KOPT-K1 (cell line): ENCODE data around the gene BTBD1.

ENCODE experiments used
- H3K27ac ChIP-seq: fragments of 200-600 bp; sonication (generic); 2 replicates; pipeline ENCODE4 v1.5.1; 2016; ENCODE audit warnings: antibody characterized with exemption, mild to moderate bottlenecking, low read depth, low read length; ENCODE audit not compliant: poor library complexity, severe bottlenecking
- H3K36me3 ChIP-seq: fragments of 200-600 bp; sonication (generic); 2 replicates; pipeline ENCODE4 v1.5.1; 2017; ENCODE audit warnings: antibody characterized with exemption, mild to moderate bottlenecking, low read length, moderate library complexity; ENCODE audit not compliant: insufficient read depth
- H3K9me3 ChIP-seq: fragments of 200-600 bp; sonication (generic); 2 replicates; pipeline ENCODE4 v1.5.1; 2017; ENCODE audit warnings: antibody characterized with exemption, low read length, mild to moderate bottlenecking; ENCODE audit not compliant: insufficient read depth, poor library complexity, severe bottlenecking

BTBD1 gene

DNA sequence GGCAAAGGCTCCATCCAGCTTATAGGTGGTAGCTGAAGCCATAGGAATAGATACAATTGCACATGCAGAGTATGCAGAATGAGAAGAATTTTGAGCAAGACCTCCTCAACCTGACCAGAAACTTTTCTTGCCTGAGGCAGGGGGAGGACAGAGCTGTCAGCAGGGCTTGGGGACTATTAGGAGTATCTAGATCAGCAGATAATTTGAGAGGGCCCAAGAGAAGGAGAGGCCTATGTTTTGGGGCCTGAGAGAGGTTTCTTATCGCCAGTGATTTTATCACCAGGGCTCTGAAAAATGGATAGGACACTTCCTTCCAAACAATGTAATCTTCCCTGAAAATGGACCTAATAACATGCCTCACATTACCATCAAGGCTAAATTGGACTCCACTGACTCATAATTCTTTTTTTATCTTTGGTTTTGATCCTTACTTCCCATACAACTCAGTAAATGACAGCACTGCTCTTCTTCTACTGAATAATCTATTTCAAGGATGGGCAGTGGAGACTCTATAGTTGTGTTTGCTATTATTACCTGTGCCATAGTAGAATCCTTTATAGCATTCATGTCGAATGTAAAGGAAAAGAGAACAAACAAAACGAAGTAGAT lies 96.9 kb downstream of the BTBD1 start:
- H3K9me3 ChIP-seq: no peaks in the 10 kb centered on the region
- no peak overlapping the region for H3K27ac ChIP-seq
- H3K36me3 ChIP-seq: no peaks in the 10 kb centered on the region

DNA sequence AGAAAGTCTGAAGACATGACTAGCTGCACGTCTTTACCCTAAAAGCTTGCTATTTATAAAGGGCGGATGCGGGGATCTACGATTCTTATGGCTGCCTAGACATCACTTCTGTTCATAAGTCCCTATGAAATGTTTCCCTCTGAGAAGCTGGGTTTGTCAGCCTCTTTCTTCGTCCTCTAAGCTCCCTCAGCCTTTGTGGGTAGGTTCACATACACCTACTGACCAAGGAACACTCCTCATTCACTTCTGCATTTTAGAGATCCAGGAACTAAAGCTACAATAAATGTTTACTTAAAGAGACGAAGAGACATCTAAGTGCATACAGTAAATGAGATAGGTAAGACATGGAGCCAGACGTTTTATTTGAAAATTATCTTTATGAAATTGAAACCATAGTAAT lies 97.7 kb downstream of the BTBD1 start:
- H3K9me3 ChIP-seq: no peaks in the 10 kb centered on the region
- H3K27ac ChIP-seq: no peak overlapping the region

DNA sequence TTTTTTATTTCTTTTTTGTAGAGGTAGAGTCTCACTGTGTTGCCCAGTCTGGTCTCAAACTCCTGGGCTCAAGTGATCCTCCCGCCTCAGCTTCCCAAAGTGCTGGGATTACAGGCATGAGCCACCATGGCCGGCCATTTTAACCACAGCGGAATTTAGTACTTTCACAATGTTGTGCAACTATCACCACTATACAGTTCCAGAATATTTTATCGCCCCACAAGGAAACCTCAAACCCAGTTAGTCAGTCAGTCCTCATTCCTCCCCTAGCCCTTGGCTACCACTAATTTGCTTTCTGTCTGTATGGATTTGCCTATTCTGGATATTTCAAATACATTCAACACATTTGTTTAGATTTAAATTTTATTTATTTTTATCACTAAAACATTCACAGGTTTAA lies 99.0 kb downstream of the BTBD1 start:
- Histone ChIP-seq H3K36me3 (no peaks in the 10 kb centered on the region), H3K9me3 (no peaks in the 10 kb centered on the region), H3K27ac (no peak overlapping the region)

More for the DNA sequence above, 97.7 kb downstream of the BTBD1 start:
- H3K36me3 ChIP-seq: no peaks in the 10 kb centered on the region

DNA sequence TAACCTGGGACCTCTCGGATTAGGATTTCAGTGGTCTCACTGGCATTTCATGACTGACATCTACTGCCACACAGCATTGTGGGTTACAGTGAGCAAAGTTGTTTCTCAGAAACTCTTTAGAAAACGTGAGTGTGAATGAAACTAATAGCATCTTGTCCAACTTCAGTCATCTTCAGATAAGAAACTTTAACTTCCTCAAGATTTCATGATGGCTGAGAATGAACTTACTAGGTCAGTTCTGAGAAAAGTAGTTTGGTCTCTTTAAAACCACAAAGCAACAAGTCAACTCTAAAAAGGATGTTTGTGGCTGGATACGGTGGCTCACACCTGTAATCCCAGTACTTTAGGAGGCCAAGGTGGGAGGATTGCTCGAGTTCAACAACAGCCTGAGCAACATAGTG lies 100.4 kb downstream of the BTBD1 start:
- Histone ChIP-seq H3K27ac (peak overlapping the region; percentile 9), H3K9me3 (no peaks in the 10 kb centered on the region), H3K36me3 (no peaks in the 10 kb centered on the region)
